ENCODE measurements around the gene TEX50.

- TF ChIP-seq CTCF (IDR thresholded peaks at IDR 0.05) (no peak), POLR2AphosphoS5 (IDR thresholded peaks at IDR 0.05) (no peak), EP300 (IDR thresholded peaks at IDR 0.05) (no peak)
Measured at GRCh38 chr1:173648880-173649605, 13.9 kb downstream of the TEX50 start.
